Hepatic stellate cell (primary cell): ENCODE data around the gene KLHL41.
"Not testable (repeated sequence)": the region's sequence is repeated elsewhere in the genome, so short reads cannot be mapped to it uniquely, and the experiment has no call there.

Experiments
- DNase-seq: peaks from one replicate; pipeline ENCODE4 v3.0.0; 2011; ENCODE audit warnings: low spot score

KLHL41 gene

DNA sequence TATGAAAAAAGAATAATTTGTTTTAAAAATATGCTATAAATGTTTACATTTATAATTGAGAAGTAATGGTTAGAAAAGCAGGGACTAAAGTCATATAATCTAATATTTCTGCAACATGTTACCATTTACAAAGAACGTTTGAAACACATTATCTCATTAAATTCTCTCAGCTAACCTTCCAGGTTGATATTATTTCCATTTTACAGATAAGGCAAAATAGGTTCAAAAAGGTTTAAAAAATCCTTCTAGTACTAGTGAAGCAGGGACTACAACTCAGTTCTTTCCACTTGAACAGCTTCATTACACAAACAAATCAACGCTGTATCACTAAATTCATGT lies 63.3 kb downstream of the KLHL41 start:
- no peak for DNase-seq

- DNase-seq = peak; percentile 92
Observed at GRCh38 chr2:169573160-169573973, 63.9 kb downstream of the KLHL41 start, which contains the start of gene FASTKD1. FASTKD1 (minus strand) TSS chr2:169573865; CDS start chr2:169572029, 1,836 bp downstream.

GRCh38 chr2:169573974-169574299 lies 64.4 kb downstream of the KLHL41 start:
- no peak for DNase-seq

DNA sequence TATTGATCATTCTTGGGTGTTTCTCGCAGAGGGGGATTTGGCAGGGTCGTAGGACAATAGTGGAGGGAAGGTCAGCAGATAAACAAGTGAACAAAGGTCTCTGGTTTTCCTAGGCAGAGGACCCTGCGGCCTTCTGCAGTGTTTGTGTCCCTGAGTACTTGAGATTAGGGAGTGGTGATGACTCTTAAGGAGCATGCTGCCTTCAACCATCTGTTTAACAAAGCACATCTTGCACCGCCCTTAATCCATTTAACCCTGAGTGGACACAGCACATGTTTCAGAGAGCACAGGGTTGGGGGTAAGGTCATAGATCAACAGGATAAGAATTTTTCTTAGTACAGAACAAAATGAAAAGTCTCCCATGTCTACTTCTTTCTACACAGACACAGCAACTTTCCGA lies 65.0 kb downstream of the KLHL41 start:
- not testable (repeated sequence) for DNase-seq

- DNase-seq = not testable (repeated sequence)
Observed at GRCh38 chr2:169575264-169575663, 65.8 kb downstream of the KLHL41 start.
